ENCODE data around the gene PPP1R13L.
A peak's percentile ranks its signal among the peaks of the same experiment; 100 is the strongest.

Gene PPP1R13L

GRCh38 chr19:45370410-45371204 lies 34.3 kb downstream of the PPP1R13L start, which contains the start of gene ERCC2:
Gene ERCC2 (minus strand): TSS chr19:45370573. CDS start chr19:45370540, 33 bp downstream.
- Mint-ChIP-seq H3K4me1 (peaks cover 11% of the 10 kb centered on the region), H3K27ac (peak within 1 kb of the TSS; percentile 93), H3K36me3 (peaks cover 6% of the 10 kb centered on the region), H3K9me3 (no peaks in the 10 kb centered on the region), H3K4me3 (peak within 1 kb of the TSS; percentile 69)
- DNase-seq (ENCODE audit: low spot score in 2 of 2): peak; percentile 99 to 100
- ATAC-seq: peak; percentile 99

- Mint-ChIP-seq H3K4me3 (peak overlapping the region; percentile 37), H3K9me3 (no peaks in the 10 kb centered on the region), H3K4me1 (peaks cover 11% of the 10 kb centered on the region), H3K36me3 (peaks cover 6% of the 10 kb centered on the region), H3K27ac (no peak overlapping the region)
- DNase-seq (ENCODE audit: low spot score in 2 of 2) (no peak), ATAC-seq (no peak)
Observed at GRCh38 chr19:45368737-45369340, 36.0 kb downstream of the PPP1R13L start.

GRCh38 chr19:45368127-45368526 lies 36.7 kb downstream of the PPP1R13L start:
- no peak for ATAC-seq
- no peak overlapping the region for H3K27ac Mint-ChIP-seq
- no peak for DNase-seq (ENCODE audit: low spot score in 2 of 2)
- peaks cover 6% of the 10 kb centered on the region for H3K36me3 Mint-ChIP-seq
- H3K4me3 Mint-ChIP-seq: peak overlapping the region; percentile 37
- H3K4me1 Mint-ChIP-seq: peaks cover 11% of the 10 kb centered on the region
- H3K9me3 Mint-ChIP-seq: no peaks in the 10 kb centered on the region

GRCh38 chr19:45364696-45365095 lies 40.2 kb downstream of the PPP1R13L start:
- Mint-ChIP-seq H3K4me3 (no peak overlapping the region), H3K27ac (no peak overlapping the region), H3K9me3 (no peaks in the 10 kb centered on the region), H3K36me3 (peaks cover 7% of the 10 kb centered on the region), H3K4me1 (peaks cover 6% of the 10 kb centered on the region)
- ATAC-seq (no peak), DNase-seq (ENCODE audit: low spot score in 2 of 2) (no peak)

GRCh38 chr19:45363861-45364459 lies 40.9 kb downstream of the PPP1R13L start:
- Mint-ChIP-seq H3K9me3 (no peaks in the 10 kb centered on the region), H3K27ac (no peak overlapping the region), H3K4me3 (no peak overlapping the region), H3K36me3 (peaks cover 15% of the 10 kb centered on the region), H3K4me1 (peaks cover 4% of the 10 kb centered on the region)
- DNase-seq (ENCODE audit: low spot score in 2 of 2) (no peak), ATAC-seq (no peak)

GRCh38 chr19:45362291-45362690 lies 42.6 kb downstream of the PPP1R13L start:
- DNase-seq (ENCODE audit: low spot score in 2 of 2) (no peak), ATAC-seq (no peak)
- Mint-ChIP-seq H3K4me3 (no peak overlapping the region), H3K36me3 (peaks cover 26% of the 10 kb centered on the region), H3K9me3 (no peaks in the 10 kb centered on the region), H3K27ac (peak overlapping the region; percentile 32), H3K4me1 (no peaks in the 10 kb centered on the region)

GRCh38 chr19:45361608-45362007 lies 43.3 kb downstream of the PPP1R13L start:
- Mint-ChIP-seq H3K9me3 (no peaks in the 10 kb centered on the region), H3K4me1 (no peaks in the 10 kb centered on the region), H3K36me3 (peaks cover 26% of the 10 kb centered on the region), H3K4me3 (no peak overlapping the region), H3K27ac (peak overlapping the region; percentile 32)
- ATAC-seq (no peak), DNase-seq (ENCODE audit: low spot score in 2 of 2) (no peak)

GRCh38 chr19:45358213-45358792 lies 46.6 kb downstream of the PPP1R13L start:
- Mint-ChIP-seq H3K27ac (peak overlapping the region; percentile 63), H3K4me3 (no peak overlapping the region), H3K36me3 (peaks cover 32% of the 10 kb centered on the region)

GRCh38 chr19:45357445-45357783 lies 47.5 kb downstream of the PPP1R13L start:
- ATAC-seq (no peak), DNase-seq (ENCODE audit: low spot score in 2 of 2) (no peak)
- H3K36me3 Mint-ChIP-seq: peaks cover 32% of the 10 kb centered on the region
- H3K9me3 Mint-ChIP-seq: no peaks in the 10 kb centered on the region
- no peaks in the 10 kb centered on the region for H3K4me1 Mint-ChIP-seq
- H3K27ac Mint-ChIP-seq: no peak overlapping the region
- H3K4me3 Mint-ChIP-seq: no peak overlapping the region

More at GRCh38 chr19:45358213-45358792, 46.6 kb downstream of the PPP1R13L start:
- DNase-seq (ENCODE audit: low spot score in 2 of 2): no peak
- no peak for ATAC-seq
- no peaks in the 10 kb centered on the region for H3K9me3 Mint-ChIP-seq
- H3K4me1 Mint-ChIP-seq: no peaks in the 10 kb centered on the region

- Mint-ChIP-seq H3K27ac (no peak overlapping the region), H3K4me1 (no peaks in the 10 kb centered on the region), H3K9me3 (no peaks in the 10 kb centered on the region), H3K4me3 (no peak overlapping the region), H3K36me3 (peaks cover 30% of the 10 kb centered on the region)
- no peak for DNase-seq (ENCODE audit: low spot score in 2 of 2)
- ATAC-seq: no peak
Observed at GRCh38 chr19:45356760-45357444, 48.0 kb downstream of the PPP1R13L start.

GRCh38 chr19:45355910-45356309 lies 49.0 kb downstream of the PPP1R13L start:
- Mint-ChIP-seq H3K4me1 (no peaks in the 10 kb centered on the region), H3K27ac (no peak overlapping the region), H3K4me3 (no peak overlapping the region), H3K9me3 (no peaks in the 10 kb centered on the region), H3K36me3 (peaks cover 29% of the 10 kb centered on the region)
- ATAC-seq: no peak
- no peak for DNase-seq (ENCODE audit: low spot score in 2 of 2)

- no peak for DNase-seq (ENCODE audit: low spot score in 2 of 2)
- H3K4me1 Mint-ChIP-seq: no peaks in the 10 kb centered on the region
- peaks cover 33% of the 10 kb centered on the region for H3K36me3 Mint-ChIP-seq
- no peaks in the 10 kb centered on the region for H3K9me3 Mint-ChIP-seq
- no peak overlapping the region for H3K27ac Mint-ChIP-seq
- ATAC-seq: no peak
- H3K4me3 Mint-ChIP-seq: no peak overlapping the region
Observed at GRCh38 chr19:45355402-45355801, 49.5 kb downstream of the PPP1R13L start.

- Mint-ChIP-seq H3K27ac (no peak overlapping the region), H3K4me3 (no peak overlapping the region), H3K36me3 (peaks cover 27% of the 10 kb centered on the region), H3K4me1 (no peaks in the 10 kb centered on the region), H3K9me3 (no peaks in the 10 kb centered on the region)
- DNase-seq (ENCODE audit: low spot score in 2 of 2) (no peak), ATAC-seq (no peak)
Observed at GRCh38 chr19:45354241-45354842, 50.5 kb downstream of the PPP1R13L start.

GRCh38 chr19:45352914-45353796 lies 51.7 kb downstream of the PPP1R13L start:
- H3K4me3 Mint-ChIP-seq: no peak overlapping the region
- no peaks in the 10 kb centered on the region for H3K9me3 Mint-ChIP-seq
- H3K4me1 Mint-ChIP-seq: peaks cover under 1% of the 10 kb centered on the region
- H3K27ac Mint-ChIP-seq: no peak overlapping the region
- DNase-seq (ENCODE audit: low spot score in 2 of 2): no peak
- no peak for ATAC-seq
- peaks cover 20% of the 10 kb centered on the region for H3K36me3 Mint-ChIP-seq
